Measurements from ENCODE around the gene PPARG.
"Not testable (repeated sequence)": the region's sequence is repeated elsewhere in the genome, so short reads cannot be mapped to it uniquely, and the experiment has no call there.

Gene PPARG

GRCh38 chr3:12449889-12450682 lies 161.2 kb downstream of the PPARG start:
- Histone ChIP-seq H3K4me3 (no peak overlapping the region), H3K27ac (no peak overlapping the region)

DNA sequence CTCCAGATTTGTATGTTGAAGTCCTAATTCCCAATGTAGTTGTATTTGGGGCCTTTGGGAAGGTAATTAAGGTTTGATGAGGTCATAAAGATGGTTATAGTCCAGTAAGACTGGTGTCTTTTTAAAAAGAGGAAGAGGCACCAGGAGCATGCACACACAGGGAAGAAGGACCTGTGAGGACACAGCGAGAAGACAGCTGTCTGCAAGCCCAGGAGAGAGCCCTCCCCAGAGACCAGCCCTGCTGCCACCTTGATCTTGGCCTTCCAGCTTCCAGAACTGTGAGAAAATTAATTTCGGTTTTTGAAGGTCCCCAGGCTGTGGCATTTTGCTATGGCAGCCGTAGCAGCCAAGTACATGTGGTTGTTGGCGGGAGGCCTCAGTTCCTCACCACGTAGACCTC lies 162.6 kb downstream of the PPARG start:
- H3K4me3 ChIP-seq = no peak overlapping the region
- no peak overlapping the region for H3K27ac ChIP-seq

- Histone ChIP-seq H3K4me3 (no peak overlapping the region), H3K27ac (no peak overlapping the region)
Measured at GRCh38 chr3:12451960-12452359, 163.1 kb downstream of the PPARG start.

- Histone ChIP-seq H3K4me3 (no peak overlapping the region), H3K27ac (no peak overlapping the region)
Measured at GRCh38 chr3:12452361-12453330, 163.8 kb downstream of the PPARG start.

GRCh38 chr3:12454076-12454815 lies 165.4 kb downstream of the PPARG start:
- no peak overlapping the region for H3K27ac ChIP-seq
- no peak overlapping the region for H3K4me3 ChIP-seq

DNA sequence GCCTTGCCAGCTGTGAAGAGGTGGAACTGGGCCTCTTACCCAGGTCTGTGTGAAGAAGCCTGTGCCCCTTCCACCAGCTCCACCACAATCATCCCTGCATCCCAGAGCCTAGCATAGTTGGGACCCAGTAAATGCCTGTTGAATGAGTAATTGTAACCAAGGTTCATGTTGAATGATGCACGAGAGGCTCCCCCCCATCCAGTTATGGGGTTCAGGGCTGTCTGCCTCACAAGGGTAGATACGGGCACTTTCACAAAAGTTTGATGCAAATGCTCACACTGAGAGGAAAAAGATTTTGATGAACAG lies 165.9 kb downstream of the PPARG start:
- Histone ChIP-seq H3K27ac (no peak overlapping the region), H3K4me3 (no peak overlapping the region)

- Histone ChIP-seq H3K4me3 (no peak overlapping the region), H3K27ac (no peak overlapping the region)
Measured at GRCh38 chr3:12455740-12456139, 166.9 kb downstream of the PPARG start.

GRCh38 chr3:12456441-12456840 lies 167.6 kb downstream of the PPARG start:
- H3K27ac ChIP-seq = no peak overlapping the region

DNA sequence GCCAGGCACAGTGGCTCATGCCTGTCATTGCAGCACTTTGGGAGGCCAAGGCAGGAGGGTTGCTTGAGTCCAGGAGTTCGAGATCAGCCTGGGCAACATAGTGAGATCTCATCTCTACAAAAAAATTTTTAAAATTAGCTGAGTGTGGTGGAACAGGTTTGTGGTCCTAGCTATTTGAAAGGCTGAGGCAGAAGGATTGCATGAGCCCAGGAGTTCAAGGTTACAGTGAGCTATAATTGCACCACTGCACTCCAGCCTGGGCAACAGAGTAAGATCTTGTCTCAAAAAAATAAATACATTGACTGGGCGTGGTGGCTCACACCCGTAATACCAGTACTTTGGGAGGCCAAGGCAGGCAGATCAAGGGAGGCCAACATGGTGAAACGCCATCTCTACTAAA lies 168.5 kb downstream of the PPARG start:
- H3K27ac ChIP-seq = not testable (repeated sequence)

More at GRCh38 chr3:12456441-12456840, 167.6 kb downstream of the PPARG start:
- H3K4me3 ChIP-seq = no peak overlapping the region

DNA sequence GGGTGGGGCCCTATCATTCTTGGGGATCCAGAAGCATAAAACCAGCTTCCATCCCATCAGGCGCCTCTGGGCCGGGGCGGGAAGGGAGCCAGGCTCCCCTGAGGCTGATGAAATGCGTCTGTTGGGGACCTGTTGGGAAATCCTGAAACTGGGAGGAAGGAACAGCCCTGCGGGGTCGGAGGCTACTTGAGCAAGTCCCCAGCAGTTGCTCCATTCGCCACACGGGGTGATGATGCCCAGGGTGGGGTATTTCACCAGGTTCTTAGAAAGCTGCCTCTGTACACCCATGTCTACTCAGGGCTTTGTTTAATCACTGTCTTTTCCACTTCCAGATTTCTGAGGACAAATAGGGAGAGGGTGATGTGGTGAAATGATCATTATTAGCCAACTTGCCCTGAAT lies 170.0 kb downstream of the PPARG start:
- H3K27ac ChIP-seq = no peak overlapping the region
- H3K4me3 ChIP-seq = no peak overlapping the region

More for the DNA sequence above, 168.5 kb downstream of the PPARG start:
- H3K4me3 ChIP-seq = not testable (repeated sequence)

DNA sequence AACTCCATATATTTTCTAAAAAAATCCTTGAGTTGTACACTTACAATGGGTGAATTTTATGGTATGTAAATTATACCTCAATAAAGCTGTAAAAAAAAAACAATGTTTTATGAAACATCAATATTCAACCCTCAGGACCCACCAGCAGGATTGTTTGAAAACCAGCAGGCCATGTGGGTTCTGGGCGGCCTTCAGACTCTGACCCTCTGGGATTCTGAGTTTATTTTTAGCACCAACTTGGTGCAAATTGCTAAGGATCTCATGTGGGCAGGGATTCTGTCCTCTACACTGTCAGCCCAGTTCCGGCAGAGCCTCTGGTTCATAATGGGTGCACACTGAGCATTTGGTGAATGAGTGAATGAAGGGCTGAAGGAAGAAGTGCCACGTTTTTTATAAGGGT lies 171.3 kb downstream of the PPARG start:
- Histone ChIP-seq H3K4me3 (no peak overlapping the region), H3K27ac (no peak overlapping the region)

- H3K27ac ChIP-seq = no peak overlapping the region
- H3K4me3 ChIP-seq = no peak overlapping the region
Measured at GRCh38 chr3:12461097-12461649, 172.3 kb downstream of the PPARG start.

DNA sequence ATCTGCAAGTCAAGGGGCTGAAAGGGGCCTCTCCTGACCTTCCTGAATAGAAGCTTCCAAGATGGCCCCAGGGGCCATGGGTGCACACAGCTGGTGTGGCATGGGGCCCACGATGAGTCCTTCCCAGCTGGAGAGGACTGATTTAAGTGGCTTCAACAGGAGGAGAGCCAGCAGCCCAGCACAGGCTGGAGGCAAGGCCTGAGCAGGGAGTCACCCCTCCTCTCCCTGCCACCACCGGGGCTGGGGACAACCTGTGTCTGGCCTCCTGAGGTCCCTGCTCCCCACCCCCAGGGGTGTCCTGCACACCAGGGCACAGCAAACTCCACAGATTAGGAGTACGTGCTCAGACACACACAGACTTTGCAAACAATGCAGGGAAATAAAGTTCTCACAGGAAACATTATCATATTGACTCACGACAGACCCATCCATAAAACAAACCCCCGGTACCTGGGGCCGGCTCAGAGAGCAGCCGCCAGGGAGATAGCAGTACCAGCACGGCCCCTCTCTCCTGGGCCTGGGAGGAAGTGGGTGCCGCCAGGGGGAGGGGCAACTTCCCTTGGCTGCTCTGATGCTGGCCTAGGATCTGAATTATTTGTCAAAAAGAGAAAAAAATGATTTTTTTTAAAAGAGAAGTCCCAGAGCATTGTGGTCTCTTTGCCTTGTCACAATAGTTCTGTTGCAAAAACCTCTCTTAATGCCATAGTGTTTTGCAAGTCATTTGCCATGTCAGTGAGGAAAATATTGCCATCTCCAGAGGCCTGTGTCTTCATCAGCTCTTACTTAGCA lies 173.5 kb downstream of the PPARG start:
- H3K27ac ChIP-seq = peak overlapping the region in 2 of 21 experiments; percentile 6 to 38

GRCh38 chr3:12463686-12464085 lies 174.8 kb downstream of the PPARG start:
- no peak overlapping the region for H3K27ac ChIP-seq
- H3K4me3 ChIP-seq = no peak overlapping the region

More for the DNA sequence above, 173.5 kb downstream of the PPARG start:
- H3K4me3 ChIP-seq = no peak overlapping the region

DNA sequence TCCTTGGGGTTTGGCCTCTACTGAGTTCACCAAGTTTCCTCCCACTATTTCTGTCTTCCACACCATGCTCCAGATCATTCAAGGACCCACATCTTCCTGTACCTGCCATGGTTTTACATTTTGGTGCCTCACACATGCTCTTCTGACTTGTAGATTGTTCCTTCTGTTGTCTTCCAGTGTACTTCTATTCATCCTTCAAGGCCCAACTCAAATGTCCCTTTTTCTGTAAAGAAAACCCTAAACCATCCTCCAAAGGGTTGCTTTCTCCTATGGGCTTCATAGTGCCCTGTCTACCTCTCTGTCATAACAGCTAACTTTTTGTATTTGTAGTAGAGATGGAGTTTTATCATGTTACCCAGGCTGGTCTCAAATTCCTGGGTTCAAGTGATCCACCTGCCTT lies 175.3 kb downstream of the PPARG start:
- Histone ChIP-seq H3K4me3 (no peak overlapping the region), H3K27ac (no peak overlapping the region)

DNA sequence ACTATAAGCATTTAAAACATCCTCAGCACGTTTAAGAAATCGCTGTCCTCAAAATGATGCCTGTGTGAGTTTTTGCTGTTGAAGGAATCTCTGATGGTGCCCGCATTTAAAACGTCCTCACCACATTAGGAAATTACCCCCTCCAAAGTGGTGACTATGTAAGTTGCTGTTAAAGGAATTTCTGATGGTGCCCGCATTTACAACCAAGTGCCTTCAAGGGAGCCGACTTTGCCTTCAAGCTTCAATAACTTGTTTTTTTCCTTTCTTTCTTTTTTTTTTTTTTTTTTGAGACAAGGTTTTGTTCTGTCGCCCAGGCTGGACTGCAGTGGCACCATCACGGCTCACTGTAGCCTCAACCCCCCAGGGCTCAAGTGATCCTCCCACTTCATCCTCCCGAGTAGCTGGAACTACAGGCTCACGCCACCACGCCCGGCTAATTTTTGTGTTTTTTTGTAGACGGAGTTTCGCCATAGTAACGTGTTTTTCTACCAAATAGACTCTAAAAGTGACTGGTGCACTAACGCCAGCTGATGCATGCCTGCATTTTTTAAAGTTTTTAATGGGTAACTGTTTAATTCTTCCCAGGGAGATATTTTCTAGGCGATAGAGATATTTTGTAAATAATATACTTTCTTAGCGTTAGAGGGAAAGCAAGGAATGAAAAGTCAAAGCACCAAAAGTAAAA lies 176.4 kb downstream of the PPARG start:
- no peak overlapping the region for H3K27ac ChIP-seq
- H3K4me3 ChIP-seq = no peak overlapping the region

GRCh38 chr3:12465836-12466225 lies 177.0 kb downstream of the PPARG start:
- Histone ChIP-seq H3K4me3 (no peak overlapping the region), H3K27ac (no peak overlapping the region)

DNA sequence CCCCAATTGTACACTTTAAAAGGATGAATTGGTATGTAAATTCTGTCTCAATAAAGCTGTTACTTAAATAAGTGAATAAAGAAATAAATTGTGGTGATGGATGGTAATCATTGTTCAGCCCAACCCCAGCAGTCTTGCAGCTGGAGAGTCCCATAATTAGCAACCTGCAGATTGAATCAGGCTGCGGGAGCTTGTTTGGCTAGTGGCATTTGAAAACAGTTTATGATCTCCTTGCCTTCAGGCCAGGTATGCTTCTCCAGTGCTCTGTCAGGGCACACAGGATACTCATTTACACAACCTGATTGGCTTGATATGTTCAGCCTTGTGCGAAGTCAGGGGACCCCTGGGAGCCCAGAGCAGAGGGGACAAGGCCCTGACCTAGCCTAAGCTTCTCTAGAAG lies 178.9 kb downstream of the PPARG start:
- Histone ChIP-seq H3K27ac (no peak overlapping the region), H3K4me3 (no peak overlapping the region)

- H3K27ac ChIP-seq = no peak overlapping the region
- H3K4me3 ChIP-seq = no peak overlapping the region
Measured at GRCh38 chr3:12468276-12468675, 179.4 kb downstream of the PPARG start.

All from skin epidermis (tissue), 12 donors.